ENCODE results near the gene PDCD7. TPM values are rescaled to one million over a fixed set of nuclear protein-coding genes. Genes with fewer than 3 reads are reported as not detected.

The PDCD7 gene
- total and polyA plus RNA-seq, 10 donors, result 9.8 to 27.3 (median 22.1) TPM

DNA sequence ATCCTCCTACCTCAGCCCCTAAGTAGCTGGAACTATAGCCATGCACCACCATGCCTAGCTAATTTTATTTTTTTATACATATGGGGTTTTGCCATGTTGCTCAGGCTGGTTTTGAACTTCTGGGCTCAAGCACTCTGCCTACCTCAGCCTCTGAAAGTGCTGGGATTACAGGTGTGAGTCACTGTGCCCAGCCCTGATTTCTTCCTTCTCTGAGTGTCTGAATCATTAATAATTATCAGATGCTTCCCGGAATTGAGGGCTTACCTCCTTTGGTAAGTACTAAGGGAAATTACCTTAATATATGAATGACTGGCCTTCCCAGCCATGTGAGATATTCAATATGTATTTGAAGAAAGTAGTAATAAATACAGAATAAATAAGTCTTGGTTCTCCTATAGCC, 44.3 kb upstream of the PDCD7 start:
- H3K4me1 ChIP-seq, result peaks cover 7 to 38% (median 22%) of the 10 kb centered on the region in 6 donors
- H3K9me3 ChIP-seq, result no peaks in the 10 kb centered on the region
- H3K36me3 ChIP-seq, result peaks cover 2 to 85% (median 56%) of the 10 kb centered on the region in 6 donors
- WGBS, 5 donors, result 71 to 85% (median 80%) methylated on average over 1 of the region's 1 CpG
- H3K27ac ChIP-seq, result no peak overlapping the region
- TF ChIP-seq, protein P1, sequence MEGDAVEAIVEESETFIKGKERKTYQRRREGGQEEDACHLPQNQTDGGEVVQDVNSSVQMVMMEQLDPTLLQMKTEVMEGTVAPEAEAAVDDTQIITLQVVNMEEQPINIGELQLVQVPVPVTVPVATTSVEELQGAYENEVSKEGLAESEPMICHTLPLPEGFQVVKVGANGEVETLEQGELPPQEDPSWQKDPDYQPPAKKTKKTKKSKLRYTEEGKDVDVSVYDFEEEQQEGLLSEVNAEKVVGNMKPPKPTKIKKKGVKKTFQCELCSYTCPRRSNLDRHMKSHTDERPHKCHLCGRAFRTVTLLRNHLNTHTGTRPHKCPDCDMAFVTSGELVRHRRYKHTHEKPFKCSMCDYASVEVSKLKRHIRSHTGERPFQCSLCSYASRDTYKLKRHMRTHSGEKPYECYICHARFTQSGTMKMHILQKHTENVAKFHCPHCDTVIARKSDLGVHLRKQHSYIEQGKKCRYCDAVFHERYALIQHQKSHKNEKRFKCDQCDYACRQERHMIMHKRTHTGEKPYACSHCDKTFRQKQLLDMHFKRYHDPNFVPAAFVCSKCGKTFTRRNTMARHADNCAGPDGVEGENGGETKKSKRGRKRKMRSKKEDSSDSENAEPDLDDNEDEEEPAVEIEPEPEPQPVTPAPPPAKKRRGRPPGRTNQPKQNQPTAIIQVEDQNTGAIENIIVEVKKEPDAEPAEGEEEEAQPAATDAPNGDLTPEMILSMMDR (IDR thresholded peaks at IDR 0.05 in 8 of 11, conservative IDR thresholded peaks at IDR 0.05 in 3 of 11), result no peak
- TF ChIP-seq POLR2AphosphoS5 (IDR thresholded peaks at IDR 0.05) (no peak), POLR2A (IDR thresholded peaks at IDR 0.05) (no peak)
- intact Hi-C loops (cut with DNase I; ENCODE audit: low total_unique reads), result no loop called here
- H3K4me3 ChIP-seq, result no peak overlapping the region
- DNase-seq, result no peak
- no peaks in the 10 kb centered on the region for H3K27me3 ChIP-seq (replicated peaks in 1 of 7)

DNA sequence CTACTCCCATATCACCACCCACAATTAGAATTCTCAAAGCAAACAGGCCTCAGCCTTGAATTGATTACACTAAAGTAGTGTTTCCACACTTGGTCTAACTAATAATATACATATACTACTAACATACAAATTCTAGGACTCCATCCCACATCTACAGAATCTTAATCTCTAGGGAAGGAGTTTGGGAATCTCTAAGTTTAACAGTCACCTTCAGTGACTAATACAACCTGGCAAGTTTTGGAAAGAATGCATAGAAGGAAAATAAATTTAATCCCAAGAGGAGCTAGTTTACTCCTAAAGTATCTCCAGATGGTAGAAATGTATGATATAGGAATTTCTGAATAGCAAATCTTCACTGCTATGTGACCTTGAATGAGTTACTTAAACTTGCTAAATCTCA, 42.4 kb upstream of the PDCD7 start:
- TF ChIP-seq, protein P1 (IDR thresholded peaks at IDR 0.05 in 8 of 11, conservative IDR thresholded peaks at IDR 0.05 in 3 of 11), result no peak
- no peak for TF ChIP-seq POLR2AphosphoS5 (IDR thresholded peaks at IDR 0.05)
- no peak for TF ChIP-seq POLR2A (IDR thresholded peaks at IDR 0.05)
- Histone ChIP-seq H3K36me3 (peaks cover 2 to 100% (median 72%) of the 10 kb centered on the region in 6 donors), H3K27me3 (replicated peaks in 1 of 7) (no peaks in the 10 kb centered on the region), H3K4me3 (no peak overlapping the region), H3K4me1 (peaks cover 0 to 19% (median 4%) of the 10 kb centered on the region in 6 donors), H3K27ac (no peak overlapping the region), H3K9me3 (no peaks in the 10 kb centered on the region)
- intact Hi-C loops (cut with DNase I; ENCODE audit: low total_unique reads), result no loop called here
- DNase-seq, result no peak

DNA sequence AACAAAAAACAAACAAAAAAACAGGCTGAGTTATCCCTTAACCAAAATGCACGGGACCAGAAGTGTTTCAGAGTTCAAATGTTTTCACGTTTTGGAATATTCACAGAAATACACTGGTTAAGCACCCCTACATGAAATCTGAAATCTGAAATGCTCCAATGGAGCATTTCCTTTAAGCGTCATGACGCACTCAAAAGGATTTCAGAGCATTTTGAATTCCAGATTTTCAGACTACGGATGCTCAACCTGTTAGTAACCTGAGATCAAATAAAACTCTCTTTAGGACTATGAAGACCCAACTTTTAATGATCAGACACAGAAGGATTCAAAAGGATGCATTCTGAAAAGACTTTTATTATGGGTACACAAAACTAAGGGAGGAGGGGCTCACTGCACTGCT, 41.9 kb upstream of the PDCD7 start:
- no peak for TF ChIP-seq POLR2AphosphoS5 (IDR thresholded peaks at IDR 0.05)
- TF ChIP-seq POLR2A (IDR thresholded peaks at IDR 0.05), result no peak
- TF ChIP-seq, protein P1 (IDR thresholded peaks at IDR 0.05 in 8 of 11, conservative IDR thresholded peaks at IDR 0.05 in 3 of 11), result no peak
- DNase-seq, result no peak
- peaks cover 2 to 100% (median 75%) of the 10 kb centered on the region in 6 donors for H3K36me3 ChIP-seq
- intact Hi-C loops (cut with DNase I; ENCODE audit: low total_unique reads), result no loop called here
- H3K4me3 ChIP-seq, result no peak overlapping the region
- WGBS, 5 donors, result 93 to 96% (median 93%) methylated on average over 5 of the region's 5 CpGs
- H3K9me3 ChIP-seq, result no peaks in the 10 kb centered on the region
- H3K27me3 ChIP-seq (replicated peaks in 1 of 7), result no peaks in the 10 kb centered on the region
- H3K4me1 ChIP-seq, result peaks cover 0 to 14% (median 0%) of the 10 kb centered on the region in 6 donors
- no peak overlapping the region for H3K27ac ChIP-seq

DNA sequence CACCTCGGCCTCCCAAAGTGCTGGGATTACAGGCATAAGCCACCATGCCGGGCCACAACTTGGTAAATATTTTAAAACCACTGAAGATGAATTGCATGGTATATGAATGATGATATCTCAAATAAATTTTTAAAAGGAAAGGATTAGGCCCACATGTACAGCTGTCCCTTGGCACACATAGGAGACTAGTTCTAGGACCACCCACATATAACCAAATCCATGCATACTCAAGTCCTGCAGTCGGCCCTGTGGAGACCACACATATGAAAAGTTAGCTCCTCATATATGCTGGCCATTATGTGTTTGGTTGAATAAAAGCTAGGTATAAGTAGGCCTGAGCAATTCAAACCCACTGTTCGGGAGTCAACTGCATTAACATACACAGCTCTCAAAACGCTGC, 40.9 kb upstream of the PDCD7 start:
- peaks cover 0 to 4% (median 0%) of the 10 kb centered on the region in 6 donors for H3K4me1 ChIP-seq
- H3K4me3 ChIP-seq, result no peak overlapping the region
- H3K9me3 ChIP-seq, result no peaks in the 10 kb centered on the region
- H3K27me3 ChIP-seq (replicated peaks in 1 of 7), result no peaks in the 10 kb centered on the region
- DNase-seq, result no peak
- TF ChIP-seq POLR2AphosphoS5 (IDR thresholded peaks at IDR 0.05) (no peak), POLR2A (IDR thresholded peaks at IDR 0.05) (no peak)
- TF ChIP-seq, protein P1 (IDR thresholded peaks at IDR 0.05 in 8 of 11, conservative IDR thresholded peaks at IDR 0.05 in 3 of 11), result no peak
- peaks cover 2 to 100% (median 77%) of the 10 kb centered on the region in 6 donors for H3K36me3 ChIP-seq
- H3K27ac ChIP-seq, result no peak overlapping the region
- 93 to 96% (median 95%) methylated on average over 5 of the region's 5 CpGs for WGBS, 5 donors
- intact Hi-C loops (cut with DNase I; ENCODE audit: low total_unique reads), result no loop called here
